KMS-11 (cell line): Measurements from ENCODE around the gene PCDHB15.
"Not testable (repeated sequence)": the region's sequence is repeated elsewhere in the genome, so short reads cannot be mapped to it uniquely, and the experiment has no call there.

ENCODE experiments used
- H2AFZ ChIP-seq: fragments of 200-600 bp; sonication (generic); 2 replicates; pipeline ENCODE4 v1.6.1; 2016; ENCODE audit warnings: antibody characterized with exemption, mixed run types, low read depth
- H3K27ac ChIP-seq: fragments of 200-600 bp; sonication (generic); 2 replicates; pipeline ENCODE4 v1.6.1; 2016; ENCODE audit warnings: mild to moderate bottlenecking, mixed run types
- H3K27me3 ChIP-seq: fragments of 200-600 bp; sonication (generic); 2 replicates; pipeline ENCODE4 v1.6.1; 2017; ENCODE audit warnings: mild to moderate bottlenecking, low read depth, mixed run types, moderate library complexity; ENCODE audit not compliant: insufficient read depth
- H3K36me3 ChIP-seq: fragments of 200-600 bp; sonication (generic); 2 replicates; pipeline ENCODE4 v1.6.1; 2017; ENCODE audit warnings: mild to moderate bottlenecking, mixed run types; ENCODE audit not compliant: insufficient read depth
- H3K4me1 ChIP-seq: fragments of 200-600 bp; sonication (generic); 2 replicates; pipeline ENCODE4 v1.6.1; 2016; ENCODE audit warnings: mild to moderate bottlenecking, low read depth, mixed run types; ENCODE audit not compliant: poor library complexity, severe bottlenecking
- H3K4me2 ChIP-seq: fragments of 200-600 bp; sonication (generic); 2 replicates; pipeline ENCODE4 v1.7.0; 2016; ENCODE audit warnings: mild to moderate bottlenecking, mixed run types
- H3K4me3 ChIP-seq: fragments of 200-600 bp; sonication (generic); IDR thresholded peaks from 2 replicates; pipeline ENCODE4 v1.6.1; 2017; ENCODE audit warnings: low read depth, low read length, mixed read lengths; ENCODE audit not compliant: insufficient read depth
- H3K79me2 ChIP-seq: fragments of 200-600 bp; sonication (generic); 2 replicates; pipeline ENCODE4 v1.6.1; 2016; ENCODE audit warnings: low read depth, mixed run types; ENCODE audit not compliant: insufficient read depth
- H3K9ac ChIP-seq: fragments of 200-600 bp; sonication (generic); 2 replicates; pipeline ENCODE4 v1.6.1; 2016; ENCODE audit warnings: mild to moderate bottlenecking, mixed run types
- H4K20me1 ChIP-seq: fragments of 200-600 bp; sonication (generic); 2 replicates; pipeline ENCODE4 v1.6.1; 2016; ENCODE audit warnings: mild to moderate bottlenecking, mixed run types; ENCODE audit not compliant: insufficient read depth
- CTCF ChIP-seq: fragments of 200-600 bp; sonication (generic); conservative IDR thresholded peaks from 2 replicates; pipeline ENCODE4 v1.6.1; 2017; ENCODE audit warnings: low read depth, mild to moderate bottlenecking, antibody characterized with exemption, low read length, moderate library complexity, mixed read lengths

Gene PCDHB15

GRCh38 chr5:141223112-141223783, 21.9 kb upstream of the PCDHB15 start, which contains the start of gene PCDHB14:
Gene PCDHB14 (plus strand): TSS chr5:141223343. CDS start chr5:141223506, 163 bp downstream.
- Histone ChIP-seq H3K4me2 (peak within 1 kb of the TSS; percentile 26; the same call in 1 of the 2 replicates), H3K27me3 (no peaks in the 10 kb centered on the region), H3K4me1 (no peaks in the 10 kb centered on the region), H3K36me3 (no peaks in the 10 kb centered on the region), H3K27ac (no peak within 1 kb of the TSS), H3K4me3 (no peak within 1 kb of the TSS), H4K20me1 (no peaks in the 10 kb centered on the region), H3K79me2 (no peaks in the 10 kb centered on the region), H3K9ac (no peak within 1 kb of the TSS; the same call in 1 of the 2 replicates), H2AFZ (peak within 1 kb of the TSS; percentile 62)
- TF ChIP-seq CTCF: peak; percentile 58

- H4K20me1 ChIP-seq, H3K4me3 ChIP-seq, H3K4me2 ChIP-seq, H3K36me3 ChIP-seq, H2AFZ ChIP-seq, H3K9ac ChIP-seq, H3K79me2 ChIP-seq, H3K27me3 ChIP-seq, H3K4me1 ChIP-seq, H3K27ac ChIP-seq: not testable (repeated sequence)
These were observed 20.4 kb upstream of the PCDHB15 start for GRCh38 chr5:141224844-141225243.

GRCh38 chr5:141225421-141225820, 19.8 kb upstream of the PCDHB15 start:
- H4K20me1 ChIP-seq, H3K79me2 ChIP-seq, H2AFZ ChIP-seq, H3K4me3 ChIP-seq, H3K4me2 ChIP-seq, H3K4me1 ChIP-seq, H3K9ac ChIP-seq, H3K36me3 ChIP-seq, H3K27me3 ChIP-seq, H3K27ac ChIP-seq: not testable (repeated sequence)

DNA sequence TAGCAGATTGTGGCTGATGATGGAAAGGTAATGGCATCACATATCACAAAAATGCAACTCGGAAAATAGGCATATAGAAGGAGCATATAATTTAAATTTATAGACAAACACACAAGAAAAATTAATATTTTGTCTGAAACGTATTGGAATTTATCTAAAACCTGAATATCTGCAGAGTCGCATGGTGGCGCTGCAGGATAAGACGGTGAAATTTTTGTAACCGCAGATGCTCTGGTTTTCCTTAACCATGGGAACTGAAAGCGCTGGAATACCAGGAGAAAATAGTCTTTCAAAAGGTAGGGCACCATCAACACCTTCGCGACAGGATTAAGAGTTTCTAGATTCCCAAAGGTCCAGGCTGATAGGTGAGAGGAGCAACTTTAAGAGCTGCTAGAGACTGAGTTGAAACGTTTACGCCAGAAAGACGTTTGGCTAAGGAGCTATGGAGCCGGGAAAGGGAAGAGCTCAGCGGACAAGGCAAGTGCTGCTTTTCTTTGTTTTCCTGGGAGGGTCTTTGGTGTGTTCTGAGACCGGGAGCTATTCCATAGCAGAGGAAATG, 11.0 kb upstream of the PCDHB15 start:
- H3K4me1 ChIP-seq: no peaks in the 10 kb centered on the region
- no peak overlapping the region for H3K4me3 ChIP-seq
- no peaks in the 10 kb centered on the region for H4K20me1 ChIP-seq
- no peaks in the 10 kb centered on the region for H3K27me3 ChIP-seq
- no peak overlapping the region for H3K4me2 ChIP-seq
- H3K79me2 ChIP-seq: no peaks in the 10 kb centered on the region
- H2AFZ ChIP-seq: no peak overlapping the region
- no peaks in the 10 kb centered on the region for H3K36me3 ChIP-seq
- no peak overlapping the region for H3K27ac ChIP-seq
- no peak for TF ChIP-seq CTCF
- H3K9ac ChIP-seq: no peak overlapping the region

DNA sequence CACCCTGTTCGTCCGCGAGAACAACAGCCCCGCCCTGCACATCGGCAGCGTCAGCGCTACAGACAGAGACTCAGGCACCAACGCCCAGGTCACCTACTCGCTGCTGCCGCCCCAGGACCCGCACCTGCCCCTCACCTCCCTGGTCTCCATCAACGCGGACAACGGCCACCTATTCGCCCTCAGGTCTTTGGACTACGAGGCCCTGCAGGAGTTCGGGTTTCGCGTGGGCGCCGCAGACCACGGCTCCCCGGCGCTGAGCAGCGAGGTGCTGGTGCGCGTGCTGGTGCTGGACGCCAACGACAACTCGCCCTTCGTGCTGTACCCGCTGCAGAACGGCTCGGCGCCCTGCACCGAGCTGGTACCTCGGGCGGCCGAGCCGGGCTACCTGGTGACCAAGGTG, 9.3 kb upstream of the PCDHB15 start:
- not testable (repeated sequence) for H3K27ac ChIP-seq, H3K36me3 ChIP-seq, H3K4me2 ChIP-seq, H3K27me3 ChIP-seq, H4K20me1 ChIP-seq, H3K79me2 ChIP-seq, H3K9ac ChIP-seq, H3K4me1 ChIP-seq, H3K4me3 ChIP-seq, H2AFZ ChIP-seq
